HepG2 (cell line): ENCODE data around the gene TBC1D24. TPM values are rescaled to one million over a fixed set of nuclear protein-coding genes. Genes with fewer than 3 reads are reported as not detected.
A peak's percentile ranks its signal among the peaks of the same experiment; 100 is the strongest.

Source experiments
- AKNA ChIP-seq: sonication (generic); formaldehyde crosslinking; IDR thresholded peaks from 2 replicates; pipeline ENCODE4 v1.4.0; 2020; ENCODE audit warnings: missing genetic modification reagents, borderline replicate concordance
- ATF7-NPFF ChIP-seq: sonication (generic); formaldehyde crosslinking; IDR thresholded peaks from 2 replicates; pipeline ENCODE4 v1.8.1; 2023; ENCODE audit warnings: mild to moderate bottlenecking, low read depth, missing genetic modification reagents, moderate library complexity
- CENPT ChIP-seq: sonication (generic); formaldehyde crosslinking; IDR thresholded peaks from 2 replicates; pipeline ENCODE4 v1.8.0; 2022; ENCODE audit warnings: low read depth, mild to moderate bottlenecking, moderate library complexity, missing genetic modification reagents
- DMTF1 ChIP-seq: sonication (generic); formaldehyde crosslinking; IDR thresholded peaks from 2 replicates; pipeline ENCODE4 v1.4.0; 2020; ENCODE audit warnings: mild to moderate bottlenecking, missing genetic modification reagents
- GABPB1 ChIP-seq: IDR thresholded peaks from 2 replicates; pipeline ENCODE4 v1.6.1; 2016; ENCODE audit warnings: mild to moderate bottlenecking, missing genetic modification reagents, moderate library complexity, missing compliant biosample characterization
- GATA4 ChIP-seq: sonication (generic); IDR thresholded peaks from 2 replicates; pipeline ENCODE4 v1.6.1; 2016; ENCODE audit warnings: antibody characterized with exemption, low read depth, borderline replicate concordance
- JUN ChIP-seq: sonication (generic); formaldehyde crosslinking; IDR thresholded peaks from 2 replicates; pipeline ENCODE4 v1.4.0; 2020; ENCODE audit warnings: mild to moderate bottlenecking, missing genetic modification reagents
- KDM2A ChIP-seq: sonication (generic); formaldehyde crosslinking; IDR thresholded peaks from 2 replicates; pipeline ENCODE4 v1.4.0; 2020; ENCODE audit warnings: low read depth, missing genetic modification reagents, borderline replicate concordance
- MATR3 ChIP-seq: sonication (generic); formaldehyde crosslinking; IDR thresholded peaks from 2 replicates; pipeline ENCODE4 v1.4.0; 2020; ENCODE audit warnings: missing genetic modification reagents
- MEF2D ChIP-seq: sonication (generic); formaldehyde crosslinking; IDR thresholded peaks from 2 replicates; pipeline ENCODE4 v1.5.1; 2020; ENCODE audit warnings: mild to moderate bottlenecking, missing genetic modification reagents
- SIX1 ChIP-seq: sonication (generic); formaldehyde crosslinking; IDR thresholded peaks from 2 replicates; pipeline ENCODE4 v1.4.0; 2020; ENCODE audit warnings: missing genetic modification reagents, borderline replicate concordance
- SP1 ChIP-seq, 2 experiments: fragments of 450-650 bp in 1 of 2; sonication (generic) in 1 of 2; formaldehyde crosslinking in 1 of 2; IDR thresholded peaks; 2 replicates each; pipeline versions ENCODE4 v1.4.0 to v1.6.1; 2016 to 2020; ENCODE audit warnings: missing genetic modification reagents in 1 of 2
- STAT5B ChIP-seq: sonication (generic); formaldehyde crosslinking; IDR thresholded peaks from 2 replicates; pipeline ENCODE4 v1.4.0; 2020; ENCODE audit warnings: missing genetic modification reagents
- TEAD3 ChIP-seq: optimal IDR thresholded peaks from 2 replicates; pipeline ENCODE3; 2016; ENCODE audit warnings: borderline replicate concordance
- TRIM24 ChIP-seq: sonication (generic); formaldehyde crosslinking; IDR thresholded peaks from 2 replicates; pipeline ENCODE4 v1.8.0; 2022; ENCODE audit warnings: mild to moderate bottlenecking, missing genetic modification reagents
- U2AF2 ChIP-seq: fragments of 200-400 bp; formaldehyde crosslinking; IDR thresholded peaks from 2 replicates; pipeline ENCODE4 v1.6.1; 2017; ENCODE audit warnings: low read depth, mild to moderate bottlenecking, low read length
- ZMAT3 ChIP-seq: sonication (generic); formaldehyde crosslinking; conservative IDR thresholded peaks from 2 replicates; pipeline ENCODE4 v1.7.0; 2021; ENCODE audit warnings: missing genetic modification reagents
- ZNF101 ChIP-seq: sonication (generic); formaldehyde crosslinking; IDR thresholded peaks from 2 replicates; pipeline ENCODE4 v1.4.0; 2020; ENCODE audit warnings: mild to moderate bottlenecking, low read depth, missing genetic modification reagents, borderline replicate concordance
- ZNF597 ChIP-seq: sonication (generic); formaldehyde crosslinking; IDR thresholded peaks from 2 replicates; pipeline ENCODE4 v1.5.0; 2020; ENCODE audit warnings: missing genetic modification reagents
- ZNF615 ChIP-seq: sonication (generic); formaldehyde crosslinking; IDR thresholded peaks from 2 replicates; pipeline ENCODE4 v1.5.0; 2020; ENCODE audit warnings: mild to moderate bottlenecking, missing genetic modification reagents, borderline replicate concordance
- polyA plus RNA-seq, 8 experiments: library from polyadenylated mRNA; depleted of rRNA in 3 of 8; stranded (reverse) in 7 of 8; unstranded in 1 of 8; fragments of >200 nt; fragmentation: Illumina TruSeq in 4 of 8; extraction: Trizol in 4 of 8; gene quantifications; 2 replicates each; pipeline versions ENCODE4 v1.2.1 to v1.2.3, GENCODE V29; 2011 to 2016; ENCODE audit warnings: low read depth in 4 of 8, missing spikeins in 1 of 8, mixed read lengths in 1 of 8; ENCODE audit not compliant: insufficient read depth in 1 of 8
- total RNA-seq, 5 experiments: library from RNA; depleted of rRNA; stranded (reverse); fragments of >200 nt; fragmentation: Illumina TruSeq; extraction: Trizol; gene quantifications; 2 replicates each; pipeline ENCODE4 v1.2.3, GENCODE V29; 2016; ENCODE audit warnings: low read depth in 1 of 5

The TBC1D24 gene
- total and polyA plus RNA-seq, 2 of the 13 experiments (the other 11 are each of a cell fraction or from before 2014, with no cell fraction given): 7.7 to 13.7 TPM

- no peak for TF ChIP-seq AKNA
- peak; percentile 60 for TF ChIP-seq TEAD3 (CRISPR knock-in tag)
- TF ChIP-seq JUN (CRISPR knock-in tag): no peak
- no peak for TF ChIP-seq MATR3 (CRISPR knock-in tag)
- no peak for TF ChIP-seq MEF2D (CRISPR knock-in tag)
- no peak for TF ChIP-seq ZNF101
- TF ChIP-seq GATA4: peak; percentile 37; the same call in 1 of the 2 replicates
- TF ChIP-seq STAT5B: no peak
- TF ChIP-seq KDM2A (CRISPR knock-in tag): peak; percentile 75
- no peak for TF ChIP-seq CENPT (CRISPR knock-in tag)
- 0 out of 2 replicates have a peak, but pooled peaks have one; percentile 13 for TF ChIP-seq ATF7-NPFF (CRISPR knock-in tag)
- no peak for TF ChIP-seq ZNF615 (CRISPR knock-in tag)
- TF ChIP-seq SIX1: no peak
- no peak for TF ChIP-seq ZNF597 (CRISPR knock-in tag)
- no peak for TF ChIP-seq U2AF2
- TF ChIP-seq GABPB1 (CRISPR knock-in tag): peak; percentile 76; the same call in 1 of the 2 replicates
- no peak; the same call in 1 of the 2 replicates for TF ChIP-seq ZMAT3
- no peak for TF ChIP-seq SP1 (IDR thresholded peaks at IDR 0.05)
- TF ChIP-seq SP1 (CRISPR knock-in tag; IDR thresholded peaks at IDR 0.05): peak; percentile 76
- TF ChIP-seq DMTF1 (CRISPR knock-in tag): no peak
- no peak for TF ChIP-seq TRIM24 (CRISPR knock-in tag)
Observed at GRCh38 chr16:2513405-2514332, 38.7 kb downstream of the TBC1D24 start, which contains the start of gene ATP6V0C (continued).
